GM12873 (cell line): ENCODE data around the gene ATG2A.

Source experiments
- CTCF ChIP-seq: IDR thresholded peaks from 2 replicates; pipeline ENCODE4 v1.5.1; 2012; ENCODE audit warnings: low read depth, mild to moderate bottlenecking, moderate library complexity, low read length, control low read depth; ENCODE audit not compliant: insufficient read depth; ENCODE audit errors: missing control alignments

The ATG2A gene

DNA sequence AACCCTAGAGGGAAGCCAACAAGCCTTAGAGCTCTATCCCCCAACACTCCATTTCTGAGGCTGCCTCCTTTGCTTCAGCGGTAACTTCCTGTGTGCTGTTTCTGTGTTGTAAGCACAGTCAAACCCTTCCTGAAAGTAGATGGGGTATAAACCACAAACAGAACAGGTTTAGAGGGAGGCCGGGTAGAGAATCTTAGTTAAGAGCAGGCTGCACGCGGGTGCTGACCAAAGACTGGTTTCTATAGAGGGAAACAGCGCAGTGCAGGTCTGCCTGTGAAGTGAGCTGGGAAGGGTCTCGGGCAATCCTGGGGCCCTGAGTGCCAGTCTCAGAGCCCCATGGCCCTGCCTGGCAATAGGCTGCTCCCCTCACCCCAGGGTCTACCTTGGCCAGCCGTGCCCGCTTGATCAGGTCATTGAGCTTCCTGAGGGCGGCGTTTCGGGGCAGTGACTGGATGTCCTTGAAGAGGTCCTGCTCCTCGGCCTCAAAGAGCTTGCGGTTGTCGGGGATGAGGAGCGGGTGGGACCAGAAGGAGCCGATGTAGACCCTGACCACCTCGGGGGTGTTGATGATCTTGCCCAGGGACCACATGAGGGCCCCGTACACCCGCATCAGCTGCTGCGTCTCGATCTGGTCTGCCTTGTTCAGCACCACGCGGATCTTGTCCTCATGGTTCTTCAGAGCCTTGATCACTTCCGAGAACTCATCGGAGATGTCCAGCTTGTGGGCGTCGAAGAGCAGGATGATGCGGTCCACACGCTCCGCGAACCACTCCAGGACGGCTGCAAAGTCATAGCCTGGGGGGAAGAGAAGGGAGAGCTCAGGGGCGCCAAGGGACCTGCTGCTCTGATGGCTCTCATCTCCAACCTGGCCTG, 57.2 kb downstream of the ATG2A start:
- no peak for TF ChIP-seq CTCF

DNA sequence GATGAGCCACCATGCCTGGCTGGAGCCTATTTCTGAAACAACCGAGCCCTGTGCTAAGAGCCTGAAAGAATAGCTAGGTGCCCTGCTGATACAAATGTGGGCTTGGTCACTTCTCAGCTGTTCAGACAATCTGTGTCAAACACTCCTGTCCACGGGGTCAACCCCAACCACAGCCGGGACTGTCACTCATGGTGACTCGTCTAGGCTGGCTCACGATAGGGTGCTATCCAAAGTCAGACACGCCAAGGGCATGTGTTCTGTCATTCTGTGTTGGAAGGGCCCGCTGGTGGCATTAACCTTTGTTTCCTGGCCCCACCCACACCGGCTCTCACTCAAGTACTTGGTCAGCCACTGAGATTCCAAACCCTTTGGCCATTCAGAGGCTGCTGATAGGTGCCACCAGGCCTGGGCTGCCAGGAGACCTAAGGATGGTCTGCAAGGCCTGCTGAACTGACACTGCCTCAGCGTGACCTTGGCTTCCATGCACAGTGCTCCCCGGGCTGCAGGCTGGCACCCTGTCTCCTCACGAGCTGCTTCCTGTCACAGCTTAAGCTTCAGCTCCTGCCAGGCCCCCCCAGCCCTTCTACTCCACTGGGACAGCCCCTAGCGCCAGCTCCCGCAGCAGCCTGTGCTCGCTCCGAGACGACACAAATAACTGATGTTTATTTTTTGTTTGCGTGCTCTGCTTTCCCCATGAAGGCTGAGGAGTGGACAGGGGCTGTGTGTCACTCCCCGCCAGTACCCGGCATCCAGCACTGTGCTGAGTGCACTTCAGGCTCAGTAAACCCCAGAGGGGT, 58.3 kb downstream of the ATG2A start:
- TF ChIP-seq CTCF: no peak

GRCh38 chr11:64857485-64857884, 59.5 kb downstream of the ATG2A start:
- no peak for TF ChIP-seq CTCF

DNA sequence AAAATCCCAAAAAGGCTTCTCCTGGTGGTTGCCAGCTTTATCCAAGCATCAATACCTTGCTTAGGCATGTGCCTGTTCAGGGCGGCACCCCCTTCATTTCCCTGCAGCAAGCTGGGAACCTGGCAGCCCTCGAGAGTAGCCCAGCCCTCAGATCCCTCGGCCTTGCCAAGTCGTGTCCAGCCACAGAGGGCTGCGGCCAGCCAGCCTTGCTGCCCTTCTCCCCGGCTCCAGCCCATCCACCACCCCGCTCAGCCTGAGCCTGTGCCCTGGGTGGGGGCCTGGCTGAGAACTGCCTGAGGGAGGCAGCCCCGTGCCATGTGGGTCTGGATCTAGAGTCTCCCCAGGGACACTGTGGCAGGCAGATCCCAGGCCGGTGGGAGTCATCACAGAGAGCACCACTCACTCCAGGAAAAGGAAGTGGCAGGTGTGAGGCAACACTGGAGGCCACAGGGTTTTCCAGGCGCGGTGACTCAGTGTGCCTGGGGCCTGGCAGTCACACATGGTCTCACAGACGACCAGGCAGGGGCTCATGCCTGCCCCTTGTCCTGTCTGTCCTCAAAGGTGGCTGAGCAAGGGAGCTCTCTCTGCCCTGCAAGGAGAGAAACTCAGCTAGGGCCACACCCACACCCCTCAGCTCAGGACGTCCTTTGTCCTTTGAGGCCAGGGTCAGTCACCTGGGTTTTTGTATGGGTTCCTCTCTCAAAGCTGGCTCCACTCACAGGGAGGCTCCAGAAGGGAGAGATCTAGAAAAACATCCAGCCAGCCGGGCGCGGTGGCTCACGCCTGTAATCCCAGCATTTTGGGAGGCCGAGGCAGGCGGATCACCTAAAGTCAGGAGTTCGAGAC, 60.4 kb downstream of the ATG2A start:
- no peak for TF ChIP-seq CTCF

GRCh38 chr11:64855596-64856304, 61.3 kb downstream of the ATG2A start:
- no peak for TF ChIP-seq CTCF

DNA sequence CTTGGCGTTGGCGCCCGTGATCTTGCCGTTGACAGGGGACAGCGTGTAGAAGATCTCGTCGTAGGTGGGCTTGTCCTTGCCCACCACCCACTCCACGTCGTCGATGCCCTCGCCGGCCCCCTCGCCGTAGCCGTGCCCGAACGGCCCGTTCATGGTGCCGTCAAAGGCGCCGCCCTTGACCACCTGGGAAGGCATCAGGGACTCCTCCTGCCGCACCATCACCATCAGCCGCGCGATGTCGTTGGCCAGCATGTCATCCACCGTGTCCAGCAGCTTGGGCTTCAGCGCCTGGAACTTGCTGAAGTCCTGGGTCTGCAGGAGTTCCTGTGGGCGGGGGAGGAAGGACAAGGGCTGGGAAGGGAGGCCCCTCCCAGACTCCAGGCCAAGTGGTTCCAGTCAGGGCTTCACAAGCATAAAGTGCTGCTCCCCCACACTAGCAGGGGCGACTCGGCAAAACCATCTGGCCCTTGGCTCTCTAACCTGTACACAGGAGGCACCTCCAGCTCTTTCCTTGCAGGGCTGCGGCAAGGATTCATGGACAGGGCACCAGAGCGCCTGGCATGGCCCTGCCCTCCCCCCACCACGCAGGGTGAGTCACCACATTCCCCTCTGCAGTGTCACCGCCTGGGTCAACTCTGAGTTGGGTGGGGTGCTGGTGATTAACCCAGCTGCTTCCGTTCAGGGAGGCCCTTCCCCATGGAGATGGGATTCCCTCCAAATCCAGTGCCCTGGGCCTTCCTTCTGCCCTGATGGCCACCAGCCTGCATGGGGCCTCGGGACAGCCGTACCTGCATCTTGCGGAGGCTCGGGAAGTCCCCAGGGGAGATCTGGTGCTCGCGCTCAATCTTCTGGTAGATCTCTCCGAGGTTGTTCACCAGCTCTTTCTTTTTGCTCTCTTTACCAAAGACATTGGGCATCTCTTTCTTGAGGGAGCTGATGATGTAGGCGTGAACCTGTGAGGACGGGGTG, 62.2 kb downstream of the ATG2A start:
- TF ChIP-seq CTCF: no peak
